Measurements from ENCODE around the gene KCNIP4. TPM values are rescaled to one million over a fixed set of nuclear protein-coding genes. Genes with fewer than 3 reads are reported as not detected.

KCNIP4 gene
- total RNA-seq, 3 donors from 2014 or later (not counting 1 experiment from before 2014, with no cell fraction given), result not detected

DNA sequence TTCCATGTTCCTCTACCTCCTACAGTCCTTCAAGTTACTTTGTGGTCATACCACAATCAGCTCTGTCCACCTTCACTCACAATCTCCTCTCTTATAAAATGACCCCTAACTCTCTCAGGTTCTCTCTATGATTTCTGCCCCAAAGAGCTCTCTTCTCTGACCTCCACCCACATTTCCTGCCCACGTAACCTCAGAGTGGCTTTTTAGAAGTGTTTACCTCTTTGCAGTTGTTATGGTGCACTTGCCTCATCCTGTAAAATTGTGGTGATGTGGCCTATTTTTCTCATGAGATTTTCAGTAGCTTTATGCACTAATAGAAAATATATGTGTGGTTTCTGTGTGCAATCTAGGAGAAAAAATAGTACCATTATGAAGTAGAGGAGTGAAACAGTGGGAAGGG is 1032.5 kb downstream of the KCNIP4 start:
- Histone ChIP-seq H3K4me1 (ENCODE audit: control insufficient read depth, insufficient read depth, low read length) (peaks cover 13% of the 10 kb centered on the region), H3K36me3 (ENCODE audit: control insufficient read depth, insufficient read depth, low read length) (no peaks in the 10 kb centered on the region), H3K27ac (ENCODE audit: low read length) (peak overlapping the region; percentile 66), H3K4me3 (ENCODE audit: low read length) (no peak overlapping the region), H3K27me3 (ENCODE audit: control insufficient read depth, insufficient read depth, low read length) (no peaks in the 10 kb centered on the region), H3K9me3 (ENCODE audit: control insufficient read depth, insufficient read depth, low read length) (no peaks in the 10 kb centered on the region)
- no peaks in the 10 kb centered on the region for H3K27me3 Mint-ChIP-seq (ENCODE audit: low read depth in 2 of 2)
- 14% methylated on average over 1 of the region's 1 CpG for WGBS (ENCODE audit: insufficient coverage)
- H3K27ac Mint-ChIP-seq, result peak overlapping the region; percentile 78
- H3K9me3 Mint-ChIP-seq, result peaks cover 0 to 2% of the 10 kb centered on the region in 2 donors
- TF ChIP-seq CTCF (IDR thresholded peaks at IDR 0.05), result no peak
- H3K4me1 Mint-ChIP-seq, result peaks cover 43 to 48% of the 10 kb centered on the region in 2 donors
- H3K4me3 Mint-ChIP-seq, result peak overlapping the region; percentile 70
- peak; percentile 49 to 57 for DNase-seq
- no peaks in the 10 kb centered on the region for H3K36me3 Mint-ChIP-seq
- intact Hi-C loops (cut with micrococcal nuclease), result loop anchor here (2.0 kb wide), 1 partner anchor 19 kb away; no protein-coding TSS in a partner anchor
- peak; percentile 74 to 96 (median 83) for ATAC-seq

GRCh38 chr4:20904966-20905365 is 1043.6 kb downstream of the KCNIP4 start:
- 68% methylated on average over 3 of the region's 3 CpGs for WGBS (ENCODE audit: insufficient coverage)
- Histone ChIP-seq H3K27ac (ENCODE audit: low read length) (no peak overlapping the region), H3K9me3 (ENCODE audit: control insufficient read depth, insufficient read depth, low read length) (no peaks in the 10 kb centered on the region), H3K4me1 (ENCODE audit: control insufficient read depth, insufficient read depth, low read length) (no peaks in the 10 kb centered on the region), H3K4me3 (ENCODE audit: low read length) (no peak overlapping the region), H3K27me3 (ENCODE audit: control insufficient read depth, insufficient read depth, low read length) (no peaks in the 10 kb centered on the region), H3K36me3 (ENCODE audit: control insufficient read depth, insufficient read depth, low read length) (no peaks in the 10 kb centered on the region)
- H3K4me3 Mint-ChIP-seq, result no peak overlapping the region
- TF ChIP-seq CTCF (IDR thresholded peaks at IDR 0.05), result no peak
- intact Hi-C loops (cut with micrococcal nuclease), result no loop called here
- no peaks in the 10 kb centered on the region for H3K36me3 Mint-ChIP-seq
- peaks cover 0 to 2% of the 10 kb centered on the region in 2 donors for H3K9me3 Mint-ChIP-seq
- no peaks in the 10 kb centered on the region for H3K27me3 Mint-ChIP-seq (ENCODE audit: low read depth in 2 of 2)
- H3K27ac Mint-ChIP-seq, result no peak overlapping the region
- ATAC-seq, result no peak
- DNase-seq, result no peak
- H3K4me1 Mint-ChIP-seq, result peaks cover 0 to 5% of the 10 kb centered on the region in 2 donors

GRCh38 chr4:20901851-20902250 is 1046.7 kb downstream of the KCNIP4 start:
- ATAC-seq (no peak), DNase-seq (no peak)
- no peak overlapping the region for H3K4me3 ChIP-seq (ENCODE audit: low read length)
- Mint-ChIP-seq H3K9me3 (peaks cover 3 to 6% of the 10 kb centered on the region in 2 donors), H3K4me3 (no peak overlapping the region), H3K36me3 (no peaks in the 10 kb centered on the region), H3K27ac (no peak overlapping the region), H3K27me3 (ENCODE audit: low read depth in 2 of 2) (no peaks in the 10 kb centered on the region), H3K4me1 (peaks cover 18 to 21% of the 10 kb centered on the region in 2 donors)
- TF ChIP-seq CTCF (IDR thresholded peaks at IDR 0.05), result no peak
- H3K27ac ChIP-seq (ENCODE audit: low read length), result no peak overlapping the region
- H3K36me3 ChIP-seq (ENCODE audit: control insufficient read depth, insufficient read depth, low read length), result no peaks in the 10 kb centered on the region
- H3K9me3 ChIP-seq (ENCODE audit: control insufficient read depth, insufficient read depth, low read length), result no peaks in the 10 kb centered on the region
- H3K27me3 ChIP-seq (ENCODE audit: control insufficient read depth, insufficient read depth, low read length), result no peaks in the 10 kb centered on the region
- H3K4me1 ChIP-seq (ENCODE audit: control insufficient read depth, insufficient read depth, low read length), result peaks cover 3% of the 10 kb centered on the region
- intact Hi-C loops (cut with micrococcal nuclease), result no loop called here
- WGBS (ENCODE audit: insufficient coverage), result 100% methylated on average over 1 of the region's 1 CpG

GRCh38 chr4:20899591-20899990 is 1049.0 kb downstream of the KCNIP4 start:
- peaks cover 38 to 40% of the 10 kb centered on the region in 2 donors for H3K4me1 Mint-ChIP-seq
- H3K27me3 Mint-ChIP-seq (ENCODE audit: low read depth in 2 of 2), result no peaks in the 10 kb centered on the region
- no peak overlapping the region for H3K4me3 ChIP-seq (ENCODE audit: low read length)
- intact Hi-C loops (cut with micrococcal nuclease), result loop anchor here (10.0 kb wide), 1 partner anchor 145 kb away; no protein-coding TSS in a partner anchor
- no peak overlapping the region for H3K4me3 Mint-ChIP-seq
- TF ChIP-seq CTCF (IDR thresholded peaks at IDR 0.05), result no peak
- ATAC-seq (no peak), DNase-seq (no peak)
- H3K36me3 Mint-ChIP-seq, result no peaks in the 10 kb centered on the region
- no peaks in the 10 kb centered on the region for H3K9me3 ChIP-seq (ENCODE audit: control insufficient read depth, insufficient read depth, low read length)
- H3K9me3 Mint-ChIP-seq, result peaks cover 3 to 4% of the 10 kb centered on the region in 2 donors
- no peak overlapping the region for H3K27ac ChIP-seq (ENCODE audit: low read length)
- no peaks in the 10 kb centered on the region for H3K36me3 ChIP-seq (ENCODE audit: control insufficient read depth, insufficient read depth, low read length)
- peak overlapping the region in 1 of 2 donors; percentile 45 for H3K27ac Mint-ChIP-seq
- H3K4me1 ChIP-seq (ENCODE audit: control insufficient read depth, insufficient read depth, low read length), result peaks cover 7% of the 10 kb centered on the region
- no peaks in the 10 kb centered on the region for H3K27me3 ChIP-seq (ENCODE audit: control insufficient read depth, insufficient read depth, low read length)
